ENCODE measurements around the gene TULP3. TPM values are rescaled to one million over a fixed set of nuclear protein-coding genes. Genes with fewer than 3 reads are reported as not detected.
A peak's percentile ranks its signal among the peaks of the same experiment; 100 is the strongest.

Gene TULP3
- total and polyA plus RNA-seq, 11 donors: 2.6 to 10.0 (median 5.3) TPM

- peaks cover 0 to 25% (median 0%) of the 10 kb centered on the region in 9 donors for H3K27me3 ChIP-seq
- no peak for TF ChIP-seq POLR2A (IDR thresholded peaks at IDR 0.05)
- TF ChIP-seq CTCF (IDR thresholded peaks at IDR 0.05): no peak
- no peak for DNase-seq
- H3K9me3 ChIP-seq: no peaks in the 10 kb centered on the region
- peaks cover 0 to 52% (median 22%) of the 10 kb centered on the region in 12 donors for H3K4me1 ChIP-seq
- intact Hi-C loops (cut with DNase I): loop anchor here in 8 of 10 donors (5.0 to 10.0 kb wide), 2 partner anchors 71 to 74 kb away; no protein-coding TSS in a partner anchor
- no peaks in the 10 kb centered on the region for H3K36me3 ChIP-seq
- 61 to 69% (median 65%) methylated on average over 10 of the region's 10 CpGs for WGBS, 4 donors
- peak overlapping the region in 11 of 12 donors; percentile 25 to 94 (median 84) for H3K27ac ChIP-seq
- ATAC-seq: no peak
- peak overlapping the region; percentile 3 to 86 (median 66) for H3K4me3 ChIP-seq
These were observed 70.4 kb downstream of the TULP3 start for GRCh38 chr12:2960996-2961616.

- peak overlapping the region in 7 of 12 donors; percentile 3 to 86 (median 65) for H3K4me3 ChIP-seq
- intact Hi-C loops (cut with DNase I): loop anchor here in 8 of 10 donors (5.0 to 10.0 kb wide), 2 partner anchors 71 to 73 kb away; no protein-coding TSS in a partner anchor
- peak overlapping the region in 2 of 12 donors; percentile 83 to 84 for H3K27ac ChIP-seq
- ATAC-seq: no peak
- H3K9me3 ChIP-seq: no peaks in the 10 kb centered on the region
- no peaks in the 10 kb centered on the region for H3K36me3 ChIP-seq
- H3K4me1 ChIP-seq: peaks cover 0 to 52% (median 22%) of the 10 kb centered on the region in 12 donors
- H3K27me3 ChIP-seq: peaks cover 0 to 25% (median 0%) of the 10 kb centered on the region in 9 donors
- no peak for DNase-seq
- 78 to 95% (median 85%) methylated on average over 5 of the region's 5 CpGs for WGBS, 4 donors
- no peak for TF ChIP-seq POLR2A (IDR thresholded peaks at IDR 0.05)
- no peak for TF ChIP-seq CTCF (IDR thresholded peaks at IDR 0.05)
These were observed 71.0 kb downstream of the TULP3 start for GRCh38 chr12:2961705-2962104.

- TF ChIP-seq POLR2A (IDR thresholded peaks at IDR 0.05) (no peak), CTCF (IDR thresholded peaks at IDR 0.05) (no peak)
- Histone ChIP-seq H3K36me3 (no peaks in the 10 kb centered on the region), H3K27me3 (peaks cover 0 to 16% (median 0%) of the 10 kb centered on the region in 9 donors), H3K9me3 (no peaks in the 10 kb centered on the region), H3K27ac (peak overlapping the region; percentile 67 to 94 (median 85)), H3K4me3 (peak overlapping the region in 8 of 12 donors; percentile 12 to 38 (median 18)), H3K4me1 (peaks cover 0 to 47% (median 16%) of the 10 kb centered on the region in 12 donors)
- ATAC-seq (peak in 3 of 4 donors; percentile 10 to 64 (median 24)), DNase-seq (peak in 4 of 5 donors; percentile 31 to 69 (median 62))
- WGBS, 4 donors: 46 to 54% (median 49%) methylated on average over 9 of the region's 9 CpGs
- intact Hi-C loops (cut with DNase I): loop anchor here in 8 of 10 donors (5.0 to 10.0 kb wide), 2 partner anchors 69 to 72 kb away; no protein-coding TSS in a partner anchor
These were observed 72.6 kb downstream of the TULP3 start for GRCh38 chr12:2963154-2963759.

- TF ChIP-seq CTCF (IDR thresholded peaks at IDR 0.05): no peak
- no peak for TF ChIP-seq POLR2A (IDR thresholded peaks at IDR 0.05)
- WGBS, 4 donors: 50 to 64% (median 57%) methylated on average over 13 to 15 of the region's 15 CpGs
- peaks cover 0 to 10% (median 0%) of the 10 kb centered on the region in 9 donors for H3K27me3 ChIP-seq
- DNase-seq (peak; percentile 54 to 78 (median 74)), ATAC-seq (peak; percentile 66 to 89 (median 79))
- no peaks in the 10 kb centered on the region for H3K9me3 ChIP-seq
- peak overlapping the region in 10 of 12 donors; percentile 10 to 38 (median 27) for H3K4me3 ChIP-seq
- intact Hi-C loops (cut with DNase I): loop anchor here in 8 of 10 donors (5.0 to 10.0 kb wide), 2 partner anchors 68 to 71 kb away; no protein-coding TSS in a partner anchor
- H3K36me3 ChIP-seq: no peaks in the 10 kb centered on the region
- H3K4me1 ChIP-seq: peaks cover 0 to 41% (median 14%) of the 10 kb centered on the region in 12 donors
- peak overlapping the region; percentile 67 to 94 (median 85) for H3K27ac ChIP-seq
These were observed 73.1 kb downstream of the TULP3 start for GRCh38 chr12:2963760-2964292.
